ENCODE results near the gene SKI. TPM values are rescaled to one million over a fixed set of nuclear protein-coding genes. Genes with fewer than 3 reads are reported as not detected.

SKI gene
- total RNA-seq, 1 donor from 2014 or later: 62.0 TPM

DNA sequence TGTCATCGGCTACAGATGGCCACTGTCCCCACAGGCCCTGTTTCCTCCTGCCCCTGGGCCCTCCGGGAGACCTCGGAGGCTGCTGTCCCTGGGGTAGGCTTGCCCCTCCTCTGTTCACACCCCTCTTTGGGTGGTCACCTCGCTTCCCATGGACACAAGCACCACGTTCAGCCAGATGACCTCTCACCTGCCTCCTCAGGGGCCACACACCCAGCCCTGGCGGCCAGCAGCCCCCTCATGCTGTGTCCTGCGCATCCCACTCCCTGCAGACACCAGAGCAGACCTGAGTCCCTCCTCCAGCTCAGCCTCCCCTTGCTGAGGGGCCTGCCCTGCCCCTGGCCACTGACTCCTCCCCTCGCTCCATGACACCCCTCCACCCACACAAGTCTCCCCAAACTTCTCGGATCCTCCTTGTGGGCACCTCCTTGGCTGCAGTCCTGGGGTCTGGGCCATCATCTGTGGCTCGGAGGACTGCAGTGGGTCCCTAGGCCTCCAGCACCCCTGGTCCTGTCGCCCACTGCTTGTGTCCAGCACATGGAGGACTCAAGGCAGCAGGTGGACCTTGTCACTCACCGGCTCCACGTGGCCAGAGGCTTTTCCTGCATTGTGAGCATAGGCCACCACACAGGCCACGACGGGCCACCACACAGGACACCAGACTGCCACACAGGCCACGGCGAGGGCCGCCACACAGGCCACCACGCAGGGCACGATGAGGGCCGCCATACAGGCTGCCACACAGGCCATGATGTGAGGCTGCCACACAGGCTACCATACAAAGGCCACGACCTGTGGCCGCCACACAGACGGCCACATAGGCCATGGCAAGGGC, 112.2 kb downstream of the SKI start:
- no peaks in the 10 kb centered on the region for H3K9me3 Mint-ChIP-seq
- DNase-seq (ENCODE audit: low read depth, low spot score): no peak
- peak overlapping the region; percentile 62 for H3K27ac Mint-ChIP-seq (ENCODE audit: unreplicated experiment)
- TF ChIP-seq, protein P1, sequence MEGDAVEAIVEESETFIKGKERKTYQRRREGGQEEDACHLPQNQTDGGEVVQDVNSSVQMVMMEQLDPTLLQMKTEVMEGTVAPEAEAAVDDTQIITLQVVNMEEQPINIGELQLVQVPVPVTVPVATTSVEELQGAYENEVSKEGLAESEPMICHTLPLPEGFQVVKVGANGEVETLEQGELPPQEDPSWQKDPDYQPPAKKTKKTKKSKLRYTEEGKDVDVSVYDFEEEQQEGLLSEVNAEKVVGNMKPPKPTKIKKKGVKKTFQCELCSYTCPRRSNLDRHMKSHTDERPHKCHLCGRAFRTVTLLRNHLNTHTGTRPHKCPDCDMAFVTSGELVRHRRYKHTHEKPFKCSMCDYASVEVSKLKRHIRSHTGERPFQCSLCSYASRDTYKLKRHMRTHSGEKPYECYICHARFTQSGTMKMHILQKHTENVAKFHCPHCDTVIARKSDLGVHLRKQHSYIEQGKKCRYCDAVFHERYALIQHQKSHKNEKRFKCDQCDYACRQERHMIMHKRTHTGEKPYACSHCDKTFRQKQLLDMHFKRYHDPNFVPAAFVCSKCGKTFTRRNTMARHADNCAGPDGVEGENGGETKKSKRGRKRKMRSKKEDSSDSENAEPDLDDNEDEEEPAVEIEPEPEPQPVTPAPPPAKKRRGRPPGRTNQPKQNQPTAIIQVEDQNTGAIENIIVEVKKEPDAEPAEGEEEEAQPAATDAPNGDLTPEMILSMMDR (conservative IDR thresholded peaks at IDR 0.05): no peak
- H3K4me3 Mint-ChIP-seq: no peak overlapping the region
- H3K36me3 Mint-ChIP-seq (ENCODE audit: low read depth): no peaks in the 10 kb centered on the region
- H3K4me1 Mint-ChIP-seq: no peaks in the 10 kb centered on the region
- H3K27me3 Mint-ChIP-seq (ENCODE audit: low read depth): no peaks in the 10 kb centered on the region

DNA sequence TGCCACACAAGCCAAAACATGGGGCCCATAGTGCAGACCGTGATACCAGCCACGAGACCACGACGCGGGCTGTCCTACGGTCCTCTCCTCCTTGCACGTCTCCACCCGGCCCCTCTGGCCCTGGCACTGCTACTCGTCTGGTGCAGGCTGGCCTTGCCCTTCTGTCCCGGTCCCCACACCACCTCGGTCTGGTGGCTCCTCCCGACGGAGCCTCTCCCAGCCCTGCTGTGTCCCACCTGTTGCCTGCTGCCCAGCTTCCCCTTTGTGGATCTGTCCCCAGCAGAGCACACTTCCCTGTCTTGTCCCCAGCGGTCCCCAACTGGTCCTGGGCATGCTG, 112.8 kb downstream of the SKI start:
- Mint-ChIP-seq H3K9me3 (no peaks in the 10 kb centered on the region), H3K4me3 (no peak overlapping the region), H3K4me1 (no peaks in the 10 kb centered on the region), H3K36me3 (ENCODE audit: low read depth) (no peaks in the 10 kb centered on the region), H3K27me3 (ENCODE audit: low read depth) (no peaks in the 10 kb centered on the region), H3K27ac (ENCODE audit: unreplicated experiment) (no peak overlapping the region)
- DNase-seq (ENCODE audit: low read depth, low spot score): no peak
- TF ChIP-seq, protein P1 (conservative IDR thresholded peaks at IDR 0.05): no peak

DNA sequence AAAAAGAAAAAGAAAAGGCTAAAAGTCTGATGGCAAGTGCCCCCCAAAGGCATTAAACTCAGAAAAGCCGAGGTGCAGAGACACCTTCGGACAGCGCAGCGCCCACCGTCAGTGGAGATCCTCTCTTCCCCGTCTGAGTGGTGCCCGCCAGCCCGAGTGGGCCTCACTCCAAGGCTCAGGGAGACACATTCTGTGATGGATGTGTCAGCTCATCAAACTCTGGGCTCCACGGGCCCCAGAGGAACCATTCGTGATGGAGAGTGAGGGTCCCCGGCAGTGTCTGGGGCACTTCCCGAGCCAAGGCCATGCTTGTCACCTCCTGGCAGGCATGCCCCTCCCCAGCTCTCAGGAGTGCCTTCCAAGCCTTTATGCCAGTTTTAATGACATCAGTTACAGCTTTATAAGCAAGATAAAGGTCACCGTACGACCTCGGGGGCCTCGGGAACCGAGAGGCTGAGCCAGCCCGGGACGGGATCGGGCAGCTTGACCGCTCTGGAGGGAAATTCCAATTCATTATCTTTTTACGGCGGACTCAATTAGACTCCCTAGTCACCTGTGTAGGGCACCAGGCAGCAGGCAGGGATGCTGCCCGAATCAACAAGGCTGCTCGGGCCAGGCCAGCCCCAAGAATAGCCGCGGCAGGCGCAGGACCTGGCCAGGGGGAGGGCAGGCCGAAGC, 113.7 kb downstream of the SKI start:
- TF ChIP-seq, protein P1 (conservative IDR thresholded peaks at IDR 0.05): no peak
- Mint-ChIP-seq H3K4me3 (no peak overlapping the region), H3K27ac (ENCODE audit: unreplicated experiment) (no peak overlapping the region), H3K27me3 (ENCODE audit: low read depth) (no peaks in the 10 kb centered on the region), H3K4me1 (no peaks in the 10 kb centered on the region), H3K36me3 (ENCODE audit: low read depth) (no peaks in the 10 kb centered on the region), H3K9me3 (no peaks in the 10 kb centered on the region)
- DNase-seq (ENCODE audit: low read depth, low spot score): no peak

DNA sequence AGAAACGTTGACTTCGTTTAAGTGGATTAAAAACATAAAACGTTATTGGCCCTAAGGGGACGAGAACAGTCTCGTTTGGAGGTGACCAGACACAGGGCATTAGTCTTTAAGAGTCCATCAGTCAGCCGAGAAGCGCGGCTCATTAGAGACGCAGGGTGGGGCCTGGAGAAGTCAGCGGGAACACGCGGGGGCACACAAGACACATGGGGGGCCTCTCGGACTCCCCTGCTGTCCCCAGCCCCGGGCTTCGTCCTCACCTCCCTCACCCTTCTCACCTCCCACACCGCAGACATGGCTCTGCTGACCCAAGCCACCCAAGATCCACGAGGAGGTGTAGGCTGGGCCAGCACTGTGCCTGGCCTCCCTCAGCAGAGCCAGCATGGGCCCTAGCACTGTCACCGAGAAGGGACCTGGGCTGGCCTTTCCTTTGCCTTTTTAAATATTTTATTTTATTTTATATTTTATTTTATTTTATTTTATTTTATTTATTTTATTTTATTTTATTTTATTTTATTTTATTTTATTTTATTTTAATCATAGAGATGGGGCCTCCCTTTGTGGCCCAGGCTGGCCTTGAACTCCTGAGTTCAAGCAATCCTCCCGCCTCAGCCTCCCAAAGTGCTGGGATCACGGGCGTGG, 114.4 kb downstream of the SKI start:
- Mint-ChIP-seq H3K27ac (ENCODE audit: unreplicated experiment) (no peak overlapping the region), H3K4me3 (no peak overlapping the region), H3K4me1 (no peaks in the 10 kb centered on the region), H3K9me3 (no peaks in the 10 kb centered on the region), H3K27me3 (ENCODE audit: low read depth) (no peaks in the 10 kb centered on the region), H3K36me3 (ENCODE audit: low read depth) (no peaks in the 10 kb centered on the region)
- TF ChIP-seq, protein P1 (conservative IDR thresholded peaks at IDR 0.05): no peak
- no peak for DNase-seq (ENCODE audit: low read depth, low spot score)

DNA sequence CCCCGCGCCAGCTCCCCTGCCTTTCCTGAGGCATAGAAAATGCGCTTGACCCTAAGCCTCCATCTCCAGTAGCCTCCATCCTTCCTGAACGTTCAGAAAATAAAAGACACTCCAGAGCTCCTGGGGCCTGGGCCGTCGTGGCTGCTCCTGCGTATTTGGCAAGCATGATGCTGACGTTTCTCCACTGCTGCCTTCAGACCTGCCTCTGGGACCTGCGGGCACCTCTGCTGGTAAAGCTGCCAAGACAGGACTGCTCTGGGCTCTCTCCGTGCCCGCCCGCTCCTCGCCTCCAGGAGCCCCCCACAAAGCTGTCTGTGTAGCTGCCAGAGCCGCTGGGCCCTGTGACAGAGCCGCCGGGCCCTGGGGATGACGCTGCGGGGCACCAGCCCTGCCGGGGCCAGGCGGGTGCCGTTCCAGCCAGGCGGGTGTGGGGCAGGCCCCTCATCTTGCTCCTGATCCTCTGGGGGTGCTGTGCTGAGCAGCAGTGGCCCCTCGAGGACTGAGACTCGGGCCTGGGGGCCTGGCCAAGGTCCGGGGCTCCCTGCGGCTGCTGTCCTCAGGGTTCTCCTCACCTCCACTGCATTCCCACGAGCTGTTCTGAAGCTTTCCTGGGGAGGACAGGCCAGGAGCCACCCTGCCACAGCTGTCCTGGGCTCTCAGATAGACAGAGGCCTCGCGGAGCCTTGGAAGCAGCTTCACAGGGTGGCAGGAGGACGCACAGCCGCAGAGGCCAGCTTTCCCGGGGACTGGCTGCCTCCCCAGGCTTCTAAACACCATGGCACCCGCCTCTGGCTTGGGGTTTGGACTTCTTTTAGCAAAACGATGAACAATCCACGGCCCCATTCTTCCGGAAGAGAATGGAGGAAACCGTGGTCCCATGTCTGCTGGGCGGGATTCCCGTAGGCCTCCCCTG, 115.2 kb downstream of the SKI start:
- H3K36me3 Mint-ChIP-seq (ENCODE audit: low read depth): no peaks in the 10 kb centered on the region
- TF ChIP-seq, protein P1 (conservative IDR thresholded peaks at IDR 0.05): no peak
- no peak overlapping the region for H3K27ac Mint-ChIP-seq (ENCODE audit: unreplicated experiment)
- H3K9me3 Mint-ChIP-seq: no peaks in the 10 kb centered on the region
- H3K27me3 Mint-ChIP-seq (ENCODE audit: low read depth): no peaks in the 10 kb centered on the region
- DNase-seq (ENCODE audit: low read depth, low spot score): no peak
- no peak overlapping the region for H3K4me3 Mint-ChIP-seq
- no peaks in the 10 kb centered on the region for H3K4me1 Mint-ChIP-seq

All from neural crest cell (in vitro differentiated cells).